HFFc6 (cell line): ENCODE data around the gene COL25A1. TPM values are rescaled to one million over a fixed set of nuclear protein-coding genes. Genes with fewer than 3 reads are reported as not detected.

Source experiments
- DNase-seq: peaks from one replicate; pipeline ENCODE4 v3.0.0-alpha.2; 2018
- H3K27ac Mint-ChIP-seq: 2 replicates; pipeline ENCODE4 v1.8.0; 2020; ENCODE audit warnings: mild to moderate bottlenecking, mixed read lengths
- H3K27me3 Mint-ChIP-seq: 2 replicates; pipeline ENCODE4 v1.8.0; 2021; ENCODE audit warnings: mild to moderate bottlenecking, moderate library complexity, mixed read lengths; ENCODE audit not compliant: insufficient read depth
- H3K36me3 Mint-ChIP-seq: 2 replicates; pipeline ENCODE4 v1.8.0; 2021; ENCODE audit warnings: low read depth, mixed read lengths
- H3K4me1 Mint-ChIP-seq: 2 replicates; pipeline ENCODE4 v1.8.0; 2020; ENCODE audit warnings: low read depth, mixed read lengths
- H3K4me3 Mint-ChIP-seq: 2 replicates; pipeline ENCODE4 v1.8.0; 2020; ENCODE audit warnings: mild to moderate bottlenecking, moderate library complexity, mixed read lengths
- H3K9me3 Mint-ChIP-seq: 2 replicates; pipeline ENCODE4 v1.8.0; 2020; ENCODE audit warnings: mild to moderate bottlenecking, mixed read lengths
- CTCF ChIP-seq: fragments of 200-600 bp; sonication (generic); IDR thresholded peaks from 2 replicates; pipeline ENCODE4 v1.5.0; 2021; ENCODE audit warnings: antibody characterized with exemption, mild to moderate bottlenecking
- total RNA-seq, 6 experiments: library from RNA; stranded (reverse); fragmentation: NEBNext Ultra II Directional; extraction: Animal tissue kit (Norgen Biotek cat#: 25700); gene quantifications; 2 replicates in 1 of 6; 3 replicates in 5 of 6; pipeline ENCODE4 v1.2.3, GENCODE V29; 2021

COL25A1 gene
- total RNA-seq, 6 experiments from 2014 or later, result not detected

GRCh38 chr4:109248322-109248900 is 54.0 kb downstream of the COL25A1 start:
- TF ChIP-seq CTCF, result no peak
- Mint-ChIP-seq H3K4me1 (no peaks in the 10 kb centered on the region), H3K27ac (no peak overlapping the region), H3K27me3 (peaks cover 4% of the 10 kb centered on the region; the same call in 1 of the 2 replicates), H3K4me3 (no peak overlapping the region), H3K36me3 (no peaks in the 10 kb centered on the region), H3K9me3 (peaks cover 16% of the 10 kb centered on the region; the same call in 1 of the 2 replicates)
- no peak for DNase-seq

- Mint-ChIP-seq H3K9me3 (peaks cover 7% of the 10 kb centered on the region), H3K4me1 (no peaks in the 10 kb centered on the region), H3K4me3 (no peak overlapping the region), H3K27ac (no peak overlapping the region), H3K27me3 (peaks cover 4% of the 10 kb centered on the region; the same call in 1 of the 2 replicates), H3K36me3 (no peaks in the 10 kb centered on the region)
- no peak for DNase-seq
- no peak for TF ChIP-seq CTCF
These were observed 58.6 kb downstream of the COL25A1 start for GRCh38 chr4:109243871-109244270.

- H3K27me3 Mint-ChIP-seq, result no peaks in the 10 kb centered on the region; the same call in 1 of the 2 replicates
- no peak for DNase-seq
- no peaks in the 10 kb centered on the region for H3K4me1 Mint-ChIP-seq
- H3K36me3 Mint-ChIP-seq, result no peaks in the 10 kb centered on the region
- H3K9me3 Mint-ChIP-seq, result no peaks in the 10 kb centered on the region; the same call in none of the 2 replicates
- H3K27ac Mint-ChIP-seq, result no peak overlapping the region
- H3K4me3 Mint-ChIP-seq, result no peak overlapping the region
- no peak for TF ChIP-seq CTCF
These were observed 63.7 kb downstream of the COL25A1 start for GRCh38 chr4:109238746-109239145.

- DNase-seq, result no peak
- no peaks in the 10 kb centered on the region; the same call in 1 of the 2 replicates for H3K27me3 Mint-ChIP-seq
- H3K36me3 Mint-ChIP-seq, result no peaks in the 10 kb centered on the region
- no peaks in the 10 kb centered on the region for H3K4me1 Mint-ChIP-seq
- no peak overlapping the region for H3K4me3 Mint-ChIP-seq
- no peaks in the 10 kb centered on the region for H3K9me3 Mint-ChIP-seq
- no peak overlapping the region for H3K27ac Mint-ChIP-seq
- no peak for TF ChIP-seq CTCF
These were observed 66.8 kb downstream of the COL25A1 start for GRCh38 chr4:109235683-109236082.

GRCh38 chr4:109234596-109234995 is 67.9 kb downstream of the COL25A1 start:
- Mint-ChIP-seq H3K9me3 (no peaks in the 10 kb centered on the region), H3K27me3 (no peaks in the 10 kb centered on the region; the same call in 1 of the 2 replicates), H3K27ac (no peak overlapping the region), H3K4me3 (no peak overlapping the region), H3K36me3 (no peaks in the 10 kb centered on the region), H3K4me1 (no peaks in the 10 kb centered on the region)
- no peak for TF ChIP-seq CTCF
- DNase-seq, result no peak
